ENCODE data around the gene FANCE. TPM values are rescaled to one million over a fixed set of nuclear protein-coding genes. Genes with fewer than 3 reads are reported as not detected.

Gene FANCE
- total and polyA plus RNA-seq, 9 donors = 5.3 to 12.2 (median 9.1) TPM

DNA sequence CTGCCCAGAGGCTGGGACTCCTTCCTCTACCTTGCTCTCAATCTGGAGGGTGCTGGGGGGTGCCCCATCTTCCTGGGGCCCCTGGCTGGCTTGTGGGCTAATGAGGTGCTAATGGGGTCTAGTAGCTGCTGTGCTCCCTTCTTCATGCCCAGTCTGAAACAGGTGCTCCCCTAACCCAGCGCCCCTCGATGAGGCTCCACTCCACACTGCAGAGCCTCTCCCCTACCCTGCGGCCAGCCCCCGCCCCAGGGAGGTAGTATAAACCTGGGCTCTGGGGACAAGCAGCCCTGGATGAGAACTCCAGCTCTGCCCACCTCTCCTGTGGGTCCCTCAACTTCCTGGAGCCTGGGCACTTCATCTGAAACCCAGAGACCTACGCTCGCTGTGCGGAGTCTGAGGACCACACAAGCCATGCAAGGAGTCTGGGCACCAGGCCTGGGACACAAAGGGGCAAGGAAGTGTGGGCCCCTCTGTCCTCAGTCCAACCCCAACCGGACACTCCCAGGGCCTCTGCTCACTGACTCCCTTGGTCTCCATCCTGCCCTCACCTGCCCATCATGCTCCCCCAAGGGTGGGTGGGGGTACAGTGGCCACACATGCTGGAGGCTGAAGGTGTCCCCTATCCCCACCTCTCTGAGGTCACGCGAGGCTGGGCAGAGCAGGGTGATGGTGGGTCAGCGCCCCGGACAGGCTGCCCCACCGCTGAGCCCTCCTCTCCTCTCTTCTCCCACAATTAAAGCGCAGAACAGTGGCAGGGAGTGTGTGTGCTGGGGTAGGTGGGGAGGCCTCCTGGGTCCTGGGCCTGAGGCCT is 22.2 kb downstream of the FANCE start:
- H3K4me1 ChIP-seq (ENCODE audit: insufficient read depth) = peaks cover 8% of the 10 kb centered on the region
- TF ChIP-seq POLR2A (IDR thresholded peaks at IDR 0.05) (no peak), EP300 (IDR thresholded peaks at IDR 0.05) (no peak)
- TF ChIP-seq, protein P1, sequence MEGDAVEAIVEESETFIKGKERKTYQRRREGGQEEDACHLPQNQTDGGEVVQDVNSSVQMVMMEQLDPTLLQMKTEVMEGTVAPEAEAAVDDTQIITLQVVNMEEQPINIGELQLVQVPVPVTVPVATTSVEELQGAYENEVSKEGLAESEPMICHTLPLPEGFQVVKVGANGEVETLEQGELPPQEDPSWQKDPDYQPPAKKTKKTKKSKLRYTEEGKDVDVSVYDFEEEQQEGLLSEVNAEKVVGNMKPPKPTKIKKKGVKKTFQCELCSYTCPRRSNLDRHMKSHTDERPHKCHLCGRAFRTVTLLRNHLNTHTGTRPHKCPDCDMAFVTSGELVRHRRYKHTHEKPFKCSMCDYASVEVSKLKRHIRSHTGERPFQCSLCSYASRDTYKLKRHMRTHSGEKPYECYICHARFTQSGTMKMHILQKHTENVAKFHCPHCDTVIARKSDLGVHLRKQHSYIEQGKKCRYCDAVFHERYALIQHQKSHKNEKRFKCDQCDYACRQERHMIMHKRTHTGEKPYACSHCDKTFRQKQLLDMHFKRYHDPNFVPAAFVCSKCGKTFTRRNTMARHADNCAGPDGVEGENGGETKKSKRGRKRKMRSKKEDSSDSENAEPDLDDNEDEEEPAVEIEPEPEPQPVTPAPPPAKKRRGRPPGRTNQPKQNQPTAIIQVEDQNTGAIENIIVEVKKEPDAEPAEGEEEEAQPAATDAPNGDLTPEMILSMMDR (IDR thresholded peaks at IDR 0.05) = no peak
- peak in 1 of 5 donors; percentile 39 for DNase-seq
- WGBS, 3 donors = 81 to 89% (median 85%) methylated on average over 14 of the region's 14 CpGs
- H3K9me3 ChIP-seq = no peaks in the 10 kb centered on the region
- H3K27me3 ChIP-seq = no peaks in the 10 kb centered on the region
- H3K36me3 ChIP-seq = no peaks in the 10 kb centered on the region
- intact Hi-C loops (cut with DNase I) = no loop called here
- no peak overlapping the region for H3K27ac ChIP-seq
- H3K4me3 ChIP-seq = no peak overlapping the region

DNA sequence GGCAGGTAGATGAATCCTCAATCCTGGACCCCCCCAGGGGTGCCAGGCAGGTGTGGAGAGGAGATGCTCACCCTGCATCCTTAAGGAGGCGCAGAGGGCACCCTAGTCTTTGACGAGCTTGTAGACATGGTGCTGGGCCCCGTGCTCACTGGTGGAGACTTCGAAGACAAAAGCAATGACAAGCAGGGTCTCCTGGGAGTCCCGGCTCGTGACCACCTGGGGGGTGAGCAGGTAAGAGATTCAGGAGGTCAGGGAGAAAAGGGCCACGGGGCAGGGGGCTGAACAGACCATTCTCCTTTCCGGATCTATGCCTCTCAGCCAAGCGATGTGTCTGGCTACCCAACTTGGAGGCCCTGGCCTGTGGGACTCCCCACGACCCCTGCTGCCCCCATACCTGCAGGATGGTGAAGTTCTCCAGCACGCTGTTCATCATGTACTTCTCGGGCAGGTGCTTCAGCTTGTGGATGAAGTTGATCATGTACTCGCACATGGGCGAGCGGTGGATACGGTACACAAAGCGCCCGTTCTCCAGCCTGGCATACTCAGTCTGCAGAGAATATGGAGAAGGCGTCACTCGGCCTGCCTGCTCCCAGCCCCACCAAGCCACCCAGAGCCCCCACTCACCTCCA is 22.9 kb downstream of the FANCE start:
- Histone ChIP-seq H3K9me3 (no peaks in the 10 kb centered on the region), H3K27ac (no peak overlapping the region), H3K36me3 (no peaks in the 10 kb centered on the region), H3K4me3 (no peak overlapping the region), H3K27me3 (no peaks in the 10 kb centered on the region), H3K4me1 (ENCODE audit: insufficient read depth) (peaks cover 4% of the 10 kb centered on the region)
- DNase-seq = no peak
- intact Hi-C loops (cut with DNase I) = no loop called here
- WGBS, 3 donors = 86 to 89% (median 87%) methylated on average over 20 of the region's 20 CpGs
- TF ChIP-seq, protein P1 (IDR thresholded peaks at IDR 0.05) = no peak
- TF ChIP-seq EP300 (IDR thresholded peaks at IDR 0.05) (no peak), POLR2A (IDR thresholded peaks at IDR 0.05) (no peak)

DNA sequence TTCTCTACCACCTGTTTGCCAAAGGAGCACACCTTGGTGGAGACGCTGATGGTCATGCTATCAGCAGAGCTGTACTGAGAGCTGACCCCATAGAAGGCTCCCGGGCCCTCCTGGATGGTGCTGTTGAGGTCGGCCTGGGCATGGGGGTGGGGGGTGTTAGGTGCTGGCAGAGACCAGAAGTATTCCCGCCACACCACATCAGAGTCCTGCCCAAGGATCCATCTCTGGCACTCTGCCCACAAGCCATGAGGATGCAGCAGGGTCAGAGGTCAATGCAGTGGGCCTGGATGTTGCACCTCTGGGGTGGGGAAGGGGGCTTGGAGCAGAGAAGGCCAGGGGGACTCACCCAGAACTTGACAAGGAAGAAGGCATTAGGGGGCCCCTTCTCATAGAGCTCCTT is 23.4 kb downstream of the FANCE start:
- Histone ChIP-seq H3K4me1 (ENCODE audit: insufficient read depth) (peaks cover 4% of the 10 kb centered on the region), H3K9me3 (no peaks in the 10 kb centered on the region), H3K36me3 (no peaks in the 10 kb centered on the region), H3K4me3 (no peak overlapping the region), H3K27ac (no peak overlapping the region), H3K27me3 (no peaks in the 10 kb centered on the region)
- TF ChIP-seq, protein P1 (IDR thresholded peaks at IDR 0.05) = no peak
- no peak for TF ChIP-seq EP300 (IDR thresholded peaks at IDR 0.05)
- TF ChIP-seq POLR2A (IDR thresholded peaks at IDR 0.05) = no peak
- WGBS, 3 donors = 63 to 83% (median 73%) methylated on average over 4 of the region's 4 CpGs
- DNase-seq = no peak
- intact Hi-C loops (cut with DNase I) = no loop called here

DNA sequence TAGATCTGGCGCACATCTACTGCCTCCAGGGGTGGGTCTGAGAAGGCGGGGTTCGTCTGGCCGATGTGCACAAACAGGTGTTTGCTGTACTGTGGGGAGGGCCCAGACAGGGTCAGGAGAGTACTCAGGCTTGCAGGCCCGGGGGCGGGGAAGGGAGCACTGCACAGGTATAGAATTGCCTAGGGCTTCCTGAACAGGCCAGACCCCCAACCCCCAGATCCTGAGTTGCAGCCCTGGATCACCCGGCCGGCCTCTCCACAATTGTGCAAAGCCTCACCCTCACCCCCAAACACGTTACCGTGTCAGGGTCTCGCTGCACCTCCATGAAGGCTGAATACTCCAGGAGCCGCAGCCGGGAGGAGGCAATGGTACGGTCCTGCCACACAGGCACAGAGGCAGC is 23.9 kb downstream of the FANCE start:
- Histone ChIP-seq H3K36me3 (no peaks in the 10 kb centered on the region), H3K9me3 (no peaks in the 10 kb centered on the region), H3K27me3 (no peaks in the 10 kb centered on the region), H3K4me3 (no peak overlapping the region), H3K4me1 (ENCODE audit: insufficient read depth) (peaks cover 4% of the 10 kb centered on the region), H3K27ac (no peak overlapping the region)
- TF ChIP-seq EP300 (IDR thresholded peaks at IDR 0.05) (no peak), POLR2A (IDR thresholded peaks at IDR 0.05) (no peak)
- TF ChIP-seq, protein P1 (IDR thresholded peaks at IDR 0.05) = no peak
- no peak for DNase-seq
- intact Hi-C loops (cut with DNase I) = no loop called here
- 74 to 78% (median 77%) methylated on average over 14 of the region's 14 CpGs for WGBS, 3 donors
